ENCODE data around the gene TBC1D14. TPM values are rescaled to one million over a fixed set of nuclear protein-coding genes. Genes with fewer than 3 reads are reported as not detected.

Gene TBC1D14
- total and polyA plus RNA-seq, 9 of the 15 experiments (the other 6 are each of a cell fraction or from before 2014, with no cell fraction given): 2.1 to 59.6 (median 44.8) TPM

- TF ChIP-seq NKRF (IDR thresholded peaks at IDR 0.05; ENCODE audit: borderline replicate concordance): no peak
- TF ChIP-seq C11orf30 (IDR thresholded peaks at IDR 0.05; ENCODE audit: low read depth): peak; percentile 99
- peak; percentile 90 for TF ChIP-seq CBFA2T3 (IDR thresholded peaks at IDR 0.05)
- TF ChIP-seq ZBTB2 (IDR thresholded peaks at IDR 0.05): no peak
- TF ChIP-seq ZBTB33 (CRISPR knock-in tag; IDR thresholded peaks at IDR 0.05): peak; percentile 59
- TF ChIP-seq POLR2A (conservative IDR thresholded peaks at IDR 0.05): 0 out of 2 replicates have a peak, but pooled peaks have one; percentile 39
- peak; percentile 66; the same call in 1 of the 2 replicates for TF ChIP-seq TEAD4 (IDR thresholded peaks at IDR 0.05; ENCODE audit: low read length)
- TF ChIP-seq TEAD4 (CRISPR knock-in tag; IDR thresholded peaks at IDR 0.05; ENCODE audit: borderline replicate concordance): no peak
- no peak for TF ChIP-seq TCFL5 (CRISPR knock-in tag; conservative IDR thresholded peaks at IDR 0.05)
- TF ChIP-seq ARID4B (CRISPR knock-in tag; IDR thresholded peaks at IDR 0.05): 0 out of 2 replicates have a peak, but pooled peaks have one; percentile 9
- no peak for TF ChIP-seq SP2 (IDR thresholded peaks at IDR 0.05; ENCODE audit: extremely low read depth, low read depth, low read length, poor library complexity, severe bottlenecking)
- TF ChIP-seq KAT7 (CRISPR knock-in tag; IDR thresholded peaks at IDR 0.05; ENCODE audit: borderline replicate concordance): no peak
- peak; percentile 91 for TF ChIP-seq MAFF (IDR thresholded peaks at IDR 0.05; ENCODE audit: low read length)
- no peak for TF ChIP-seq ZNF408 (CRISPR knock-in tag; IDR thresholded peaks at IDR 0.05; ENCODE audit: low read depth)
These were observed 122.2 kb downstream of the TBC1D14 start (continued) for GRCh38 chr4:7031558-7032449.

Measured in K562 (cell line).